Stimulated activated CD8-positive, alpha-beta memory T cell treated with anti-CD3 and anti-CD28 coated beads, Interleukin-4, amount 100 ng/mL, for 24 hours (primary cell): ENCODE results near the gene SLC22A17.

Source experiments
- DNase-seq: peaks from one replicate; pipeline ENCODE4 v3.0.0-alpha.2; 2020; ENCODE audit warnings: low read depth

Gene SLC22A17

DNA sequence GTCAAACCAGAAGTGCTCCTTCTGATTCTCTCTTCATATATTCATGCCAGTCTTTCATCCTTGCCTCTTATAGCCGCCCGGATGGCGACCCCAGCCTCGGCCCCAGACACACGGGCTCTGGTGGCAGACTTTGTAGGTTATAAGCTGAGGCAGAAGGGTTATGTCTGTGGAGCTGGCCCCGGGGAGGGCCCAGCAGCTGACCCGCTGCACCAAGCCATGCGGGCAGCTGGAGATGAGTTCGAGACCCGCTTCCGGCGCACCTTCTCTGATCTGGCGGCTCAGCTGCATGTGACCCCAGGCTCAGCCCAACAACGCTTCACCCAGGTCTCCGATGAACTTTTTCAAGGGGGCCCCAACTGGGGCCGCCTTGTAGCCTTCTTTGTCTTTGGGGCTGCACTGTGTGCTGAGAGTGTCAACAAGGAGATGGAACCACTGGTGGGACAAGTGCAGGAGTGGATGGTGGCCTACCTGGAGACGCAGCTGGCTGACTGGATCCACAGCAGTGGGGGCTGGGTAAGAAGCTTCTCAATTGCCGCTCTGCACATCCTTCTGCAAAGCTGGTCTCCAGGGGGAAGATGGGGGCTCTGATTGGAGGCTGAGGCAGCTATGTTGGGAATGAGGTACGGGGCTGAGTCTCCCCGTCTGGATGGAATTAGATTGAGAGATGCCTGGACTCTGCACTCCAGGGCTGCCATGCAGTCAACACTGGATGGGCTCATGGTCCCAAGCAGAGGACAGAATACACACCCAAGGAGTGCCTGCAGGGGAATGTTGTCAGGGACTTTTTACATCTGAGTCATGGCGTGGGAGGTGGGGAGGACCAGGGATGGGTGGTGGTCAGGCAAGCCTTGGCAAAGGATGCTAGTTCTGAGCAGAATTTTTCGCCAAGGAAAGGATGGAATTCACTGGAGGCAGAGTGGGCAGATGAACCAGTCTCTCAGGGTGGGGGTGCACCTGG lies 44.7 kb downstream of the SLC22A17 start:
- no peak for DNase-seq

- no peak for DNase-seq
Measured at GRCh38 chr14:23307146-23307530, 45.5 kb downstream of the SLC22A17 start.

- DNase-seq: no peak
Measured at GRCh38 chr14:23306412-23307145, 46.1 kb downstream of the SLC22A17 start, which contains the start of gene BCL2L2. BCL2L2 (plus strand) TSS chr14:23306833; CDS start chr14:23307768, 935 bp downstream.

GRCh38 chr14:23302290-23303225 lies 50.1 kb downstream of the SLC22A17 start, which contains the start of gene PPP1R3E:
PPP1R3E (minus strand) TSS chr14:23302859; CDS start chr14:23302576, 283 bp downstream.
- peak; percentile 79 for DNase-seq

DNA sequence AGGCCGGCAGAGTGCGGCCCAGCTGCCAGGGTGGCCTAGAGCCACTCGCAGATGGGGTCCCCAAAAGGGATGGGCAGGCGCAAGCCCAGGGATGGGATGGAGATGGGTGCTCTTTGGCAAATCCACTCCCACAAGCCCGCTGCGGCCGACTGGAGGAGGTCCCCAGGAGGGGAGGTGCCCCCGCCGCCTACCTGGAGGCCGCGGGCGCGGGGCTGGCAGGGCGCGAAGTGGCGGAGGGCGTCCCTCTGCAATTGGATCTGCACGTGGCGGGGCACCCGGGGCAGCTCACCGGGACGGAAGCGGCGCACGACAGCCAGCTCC lies 50.8 kb downstream of the SLC22A17 start:
- no peak for DNase-seq

DNA sequence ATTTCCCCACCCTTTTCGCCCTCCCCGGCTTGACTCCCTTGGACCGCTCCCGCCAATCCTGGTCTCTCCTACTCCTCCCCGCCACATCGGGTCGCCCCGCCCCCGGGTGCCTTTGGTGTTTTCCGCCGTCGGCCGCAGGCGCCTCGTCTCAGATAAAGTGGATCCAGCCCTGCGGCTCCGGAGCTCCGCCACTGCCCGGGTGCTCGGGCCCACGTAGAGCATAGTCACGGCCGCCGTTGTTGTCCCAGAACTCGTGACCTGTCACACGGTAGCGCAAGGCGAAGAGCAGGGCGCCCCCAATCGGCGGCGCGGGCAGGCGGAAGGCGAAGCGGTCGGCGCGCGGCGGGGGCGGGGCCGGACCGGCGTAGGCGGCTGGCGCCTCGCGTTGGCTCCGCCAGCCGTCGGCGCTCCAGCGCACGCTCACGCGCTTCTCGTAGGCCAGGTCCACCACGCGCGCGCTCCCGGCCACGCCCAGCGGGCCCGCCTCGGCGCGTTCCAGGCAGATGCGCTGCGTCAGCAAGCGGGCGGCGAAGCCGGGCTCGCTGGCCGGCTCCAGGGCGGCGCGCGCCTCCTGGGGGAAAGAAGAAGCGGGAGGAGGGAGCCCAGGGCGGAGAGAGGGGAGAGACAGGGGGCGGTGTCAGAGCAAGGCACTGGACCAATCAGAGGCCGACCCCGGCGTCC lies 51.3 kb downstream of the SLC22A17 start:
- DNase-seq: peak; percentile 96

- DNase-seq: no peak
Measured at GRCh38 chr14:23300687-23301223, 51.9 kb downstream of the SLC22A17 start.

DNA sequence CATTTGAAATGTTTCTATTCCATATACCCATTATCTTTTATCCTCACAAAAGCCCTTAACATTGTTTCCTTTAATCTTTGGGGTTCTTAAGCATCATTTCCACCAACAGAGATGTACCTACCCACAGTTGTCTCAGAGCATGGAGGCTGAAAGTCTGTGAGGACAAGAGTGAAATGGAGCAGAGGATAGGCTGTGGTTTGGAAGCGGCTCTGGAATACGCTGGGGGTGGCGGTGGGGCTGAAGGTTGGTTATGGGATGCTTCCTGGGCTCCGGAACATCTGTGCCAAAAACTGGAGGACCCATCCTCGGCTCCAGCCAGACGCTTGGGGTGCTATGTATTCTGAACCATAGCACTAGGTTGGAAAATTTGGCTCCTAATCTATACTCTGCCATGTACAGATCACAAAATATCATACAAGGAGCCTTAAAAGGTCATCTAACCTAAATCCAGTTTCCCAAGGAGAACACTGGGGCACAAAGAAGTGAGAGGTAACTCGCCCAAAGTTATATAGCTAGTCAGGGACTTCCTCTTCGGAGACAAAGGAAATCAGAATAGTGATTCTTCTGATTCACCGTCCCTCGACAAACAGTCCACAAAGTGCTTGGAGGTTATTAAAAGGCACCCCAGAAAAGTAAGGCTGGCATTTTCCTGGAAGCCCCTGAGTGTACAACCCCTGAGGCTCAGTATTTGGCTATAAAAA lies 52.6 kb downstream of the SLC22A17 start:
- no peak for DNase-seq

- no peak for DNase-seq
Measured at GRCh38 chr14:23299211-23299957, 53.3 kb downstream of the SLC22A17 start.

DNA sequence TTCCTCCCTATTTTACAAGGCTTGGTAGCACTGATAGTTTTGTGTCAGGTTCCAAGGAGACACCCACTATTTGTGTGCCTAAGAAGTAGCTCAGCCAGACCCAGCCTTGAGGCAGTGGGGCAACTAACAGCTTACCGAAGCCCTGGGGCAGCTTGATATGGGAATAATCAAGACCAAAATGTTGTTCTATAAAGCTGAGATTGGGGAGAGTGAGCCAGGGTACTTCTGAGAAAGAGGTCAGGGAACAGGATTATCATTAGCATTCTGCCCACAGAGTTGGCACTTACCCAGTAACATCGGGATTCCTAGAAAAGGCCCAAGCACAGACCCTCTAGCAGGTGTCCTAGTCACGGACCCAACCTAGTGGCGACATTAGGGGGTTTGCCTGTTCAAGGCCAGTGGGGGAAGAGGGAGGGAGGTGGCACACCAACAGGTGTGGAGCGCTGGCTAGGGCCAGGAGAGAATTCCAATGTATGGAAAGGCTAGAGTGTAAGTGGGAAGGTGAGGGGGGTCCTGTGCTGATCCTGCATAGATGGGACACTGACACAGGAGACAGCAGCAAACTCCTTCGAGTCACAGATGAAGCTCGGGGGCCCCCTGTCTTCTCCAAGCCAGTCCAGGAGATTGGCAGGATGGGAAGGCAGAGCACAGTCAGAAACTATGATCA lies 54.9 kb downstream of the SLC22A17 start:
- DNase-seq: no peak

- no peak for DNase-seq
Measured at GRCh38 chr14:23297096-23297495, 55.6 kb downstream of the SLC22A17 start.
